Neuron (in vitro differentiated cells): ENCODE measurements around the gene GGN.
"Not testable (repeated sequence)": the region's sequence is repeated elsewhere in the genome, so short reads cannot be mapped to it uniquely, and the experiment has no call there.

Experiments used
- H2AFZ ChIP-seq: one replicate; pipeline ENCODE4 v1.6.1; 2013; ENCODE audit warnings: low read depth, mild to moderate bottlenecking, inconsistent platforms, low read length, moderate library complexity
- H3K27me3 ChIP-seq: one replicate; pipeline ENCODE4 v1.6.1; 2013; ENCODE audit warnings: low read length; ENCODE audit not compliant: insufficient read depth
- H3K36me3 ChIP-seq: one replicate; pipeline ENCODE4 v1.6.1; 2013; ENCODE audit warnings: low read length; ENCODE audit not compliant: insufficient read depth
- H3K4me1 ChIP-seq: one replicate; pipeline ENCODE4 v1.6.1; 2013; ENCODE audit warnings: low read length; ENCODE audit not compliant: insufficient read depth
- H3K4me3 ChIP-seq: 2 replicates; pipeline ENCODE4 v1.5.1; 2013; ENCODE audit warnings: mild to moderate bottlenecking, low read length, moderate library complexity
- H3K9me3 ChIP-seq: one replicate; pipeline ENCODE4 v1.6.1; 2013; ENCODE audit warnings: low read length

Gene GGN

GRCh38 chr19:38360839-38361631 lies 26.8 kb downstream of the GGN start:
- Histone ChIP-seq H3K36me3 (no peaks in the 10 kb centered on the region), H2AFZ (peak overlapping the region; percentile 99), H3K4me1 (no peaks in the 10 kb centered on the region), H3K27me3 (peaks cover 28% of the 10 kb centered on the region), H3K4me3 (peak overlapping the region; percentile 54), H3K9me3 (peaks cover 4% of the 10 kb centered on the region)

GRCh38 chr19:38360351-38360750 lies 27.5 kb downstream of the GGN start:
- Histone ChIP-seq H3K36me3 (no peaks in the 10 kb centered on the region), H3K9me3 (peaks cover 4% of the 10 kb centered on the region), H3K4me1 (no peaks in the 10 kb centered on the region), H3K4me3 (no peak overlapping the region), H3K27me3 (peaks cover 28% of the 10 kb centered on the region), H2AFZ (no peak overlapping the region)

GRCh38 chr19:38359242-38360021 lies 28.4 kb downstream of the GGN start:
- Histone ChIP-seq H3K36me3 (no peaks in the 10 kb centered on the region), H3K27me3 (peaks cover 28% of the 10 kb centered on the region), H3K9me3 (no peaks in the 10 kb centered on the region), H3K4me1 (peaks cover under 1% of the 10 kb centered on the region), H2AFZ (no peak overlapping the region), H3K4me3 (no peak overlapping the region)

GRCh38 chr19:38358071-38358470 lies 29.8 kb downstream of the GGN start:
- Histone ChIP-seq H2AFZ (no peak overlapping the region), H3K27me3 (peaks cover 28% of the 10 kb centered on the region), H3K4me1 (peaks cover 6% of the 10 kb centered on the region), H3K9me3 (no peaks in the 10 kb centered on the region), H3K4me3 (no peak overlapping the region), H3K36me3 (no peaks in the 10 kb centered on the region)

DNA sequence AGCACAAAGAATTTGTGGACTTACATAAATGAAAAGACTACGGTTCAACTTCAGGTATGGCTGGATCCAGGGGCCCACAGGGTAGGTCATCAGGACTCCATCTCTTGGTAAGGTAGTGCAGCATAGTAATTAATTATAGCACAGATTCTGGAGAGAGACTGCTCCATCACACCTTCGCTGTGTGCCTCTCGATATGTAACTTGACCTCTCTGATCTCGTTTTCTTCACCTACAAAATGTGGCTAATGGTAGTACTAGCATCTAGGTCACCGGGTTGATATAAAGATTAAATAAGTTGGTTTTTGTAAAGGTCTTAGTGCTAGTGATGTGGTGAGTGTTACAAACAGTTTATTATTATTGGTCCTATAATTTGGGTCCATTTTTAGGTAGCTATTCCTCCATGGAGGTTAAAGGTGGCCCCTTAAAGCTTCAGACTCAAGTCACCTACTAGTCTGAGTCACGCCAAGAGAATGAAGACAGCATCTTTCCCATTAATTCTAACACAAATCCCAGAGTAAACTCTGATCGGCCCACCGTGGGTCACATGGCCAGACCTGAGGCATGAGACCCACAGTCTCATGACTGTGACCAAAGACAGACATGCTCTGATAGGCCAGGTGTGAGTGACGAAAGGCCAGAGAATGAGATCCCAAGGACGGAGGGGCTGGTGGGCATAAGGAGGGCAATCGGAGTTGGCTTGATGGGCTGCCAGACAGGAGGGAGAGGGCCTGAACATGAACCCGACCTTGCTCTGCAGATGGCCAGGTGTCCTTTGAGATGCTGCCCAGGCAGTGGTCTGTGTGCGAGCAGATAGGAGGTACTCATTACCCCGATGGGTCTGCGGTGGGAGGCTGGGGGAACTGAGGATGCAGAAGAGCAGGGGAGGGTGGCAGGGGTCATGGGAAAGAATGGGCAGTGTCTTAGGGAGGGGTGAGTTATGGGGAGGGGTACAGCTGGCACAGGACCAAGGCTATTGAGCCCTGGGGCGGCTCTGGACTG lies 31.8 kb downstream of the GGN start:
- H3K4me1 ChIP-seq: peaks cover 6% of the 10 kb centered on the region
- no peak overlapping the region for H3K4me3 ChIP-seq
- no peaks in the 10 kb centered on the region for H3K36me3 ChIP-seq
- no peaks in the 10 kb centered on the region for H3K9me3 ChIP-seq
- H3K27me3 ChIP-seq: peaks cover 26% of the 10 kb centered on the region
- no peak overlapping the region for H2AFZ ChIP-seq

DNA sequence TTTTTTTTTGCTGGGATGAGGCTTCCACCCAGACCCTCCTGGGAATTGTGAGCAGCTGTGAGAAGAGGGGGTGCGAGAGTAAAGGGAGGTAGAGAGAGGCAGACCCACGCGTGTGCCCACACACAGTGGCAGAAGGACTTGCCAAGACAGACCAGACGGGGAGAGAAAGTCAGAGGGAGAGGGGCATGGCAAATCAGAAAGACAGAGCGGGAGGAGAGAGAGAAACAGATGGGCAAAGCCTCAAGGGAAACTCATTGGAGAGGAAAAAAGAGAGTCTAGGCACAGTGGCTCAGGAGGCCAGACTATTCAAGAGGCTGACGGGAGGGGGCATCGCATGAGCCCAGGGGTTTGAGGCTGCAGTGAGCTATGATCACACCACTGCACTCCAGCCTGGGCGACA lies 35.2 kb downstream of the GGN start:
- H3K36me3 ChIP-seq: no peaks in the 10 kb centered on the region
- no peak overlapping the region for H3K4me3 ChIP-seq
- peaks cover 6% of the 10 kb centered on the region for H3K4me1 ChIP-seq
- no peaks in the 10 kb centered on the region for H3K9me3 ChIP-seq
- H3K27me3 ChIP-seq: no peaks in the 10 kb centered on the region
- H2AFZ ChIP-seq: no peak overlapping the region

DNA sequence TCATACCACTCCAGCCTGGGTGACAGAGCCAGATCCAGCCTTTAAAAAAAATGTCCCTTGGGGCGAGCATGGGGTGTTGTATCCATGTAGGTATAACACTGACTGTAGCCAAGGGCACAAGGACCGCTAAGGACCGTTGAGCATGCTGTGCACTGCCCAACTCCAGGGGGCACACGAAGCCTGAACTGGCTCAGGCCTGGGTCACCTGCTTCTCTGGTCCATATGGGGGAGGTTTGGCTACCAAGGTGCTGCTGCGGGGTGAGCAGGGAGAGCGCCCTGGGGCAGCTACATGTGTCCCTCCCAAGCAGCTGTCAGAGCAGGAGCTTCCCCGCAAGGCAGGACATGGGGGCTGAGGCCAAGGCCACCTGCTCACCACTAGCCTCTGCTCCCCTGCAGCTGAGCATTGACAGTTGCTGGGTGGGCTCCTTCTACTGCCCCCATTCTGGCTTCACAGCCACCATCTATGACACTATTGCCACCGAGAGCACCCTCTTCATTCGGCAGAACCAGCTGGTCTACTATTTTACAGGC lies 35.9 kb downstream of the GGN start:
- Histone ChIP-seq H3K36me3 (no peaks in the 10 kb centered on the region), H3K27me3 (no peaks in the 10 kb centered on the region), H3K9me3 (no peaks in the 10 kb centered on the region), H3K4me1 (peaks cover 6% of the 10 kb centered on the region), H2AFZ (no peak overlapping the region), H3K4me3 (no peak overlapping the region)

GRCh38 chr19:38350883-38351282 lies 37.0 kb downstream of the GGN start:
- H3K4me3 ChIP-seq: no peak overlapping the region

GRCh38 chr19:38346837-38347236 lies 41.0 kb downstream of the GGN start:
- H3K9me3 ChIP-seq: no peaks in the 10 kb centered on the region
- no peak overlapping the region for H2AFZ ChIP-seq
- no peak overlapping the region for H3K4me3 ChIP-seq
- H3K4me1 ChIP-seq: no peaks in the 10 kb centered on the region
- H3K36me3 ChIP-seq: no peaks in the 10 kb centered on the region
- no peaks in the 10 kb centered on the region for H3K27me3 ChIP-seq

More at GRCh38 chr19:38350883-38351282, 37.0 kb downstream of the GGN start:
- Histone ChIP-seq H3K4me1 (peaks cover 6% of the 10 kb centered on the region), H3K36me3 (no peaks in the 10 kb centered on the region), H3K9me3 (no peaks in the 10 kb centered on the region), H2AFZ (no peak overlapping the region), H3K27me3 (no peaks in the 10 kb centered on the region)

DNA sequence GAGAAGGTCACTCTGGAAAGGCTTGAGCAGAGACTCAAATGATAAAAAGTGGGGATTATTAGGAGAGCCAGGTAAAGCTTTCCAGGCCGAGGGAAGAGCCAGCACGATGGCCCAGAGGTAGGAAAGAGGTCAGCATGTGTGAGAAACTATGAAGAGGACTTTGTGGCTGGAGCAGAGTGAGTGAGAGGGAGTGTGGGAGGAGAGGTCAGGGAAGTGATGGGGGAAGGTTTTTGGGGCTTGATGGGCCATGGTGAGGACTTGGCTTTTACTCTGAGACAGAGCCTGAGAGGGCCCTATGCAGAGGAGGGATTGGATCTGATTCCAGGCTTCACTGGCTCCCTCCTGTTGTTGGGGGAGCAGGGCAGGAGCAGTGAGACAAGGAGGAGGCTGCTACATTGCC lies 46.9 kb downstream of the GGN start:
- Histone ChIP-seq H3K27me3 (no peaks in the 10 kb centered on the region), H3K4me3 (no peak overlapping the region), H3K4me1 (peaks cover 12% of the 10 kb centered on the region), H3K9me3 (peaks cover 2% of the 10 kb centered on the region), H2AFZ (no peak overlapping the region), H3K36me3 (no peaks in the 10 kb centered on the region)

GRCh38 chr19:38339011-38339410 lies 48.8 kb downstream of the GGN start:
- not testable (repeated sequence) for H3K4me3 ChIP-seq, H2AFZ ChIP-seq, H3K36me3 ChIP-seq, H3K27me3 ChIP-seq, H3K9me3 ChIP-seq
- peaks cover 12% of the 10 kb centered on the region for H3K4me1 ChIP-seq

DNA sequence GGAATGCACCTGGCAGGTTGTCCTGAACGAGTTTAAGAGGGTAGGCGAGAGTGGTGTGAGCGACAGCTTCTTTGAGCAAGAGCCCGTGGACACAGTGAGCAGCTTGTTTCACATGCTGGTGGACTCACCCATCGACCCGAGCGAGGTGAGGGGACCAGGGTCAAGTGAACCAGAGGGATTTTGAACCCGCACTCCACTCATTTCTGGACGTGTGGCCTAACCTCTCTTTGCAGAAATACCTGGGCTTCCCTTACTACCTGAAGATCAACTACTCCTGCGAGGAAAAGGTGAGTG lies 50.5 kb downstream of the GGN start:
- Histone ChIP-seq H3K9me3 (peaks cover 2% of the 10 kb centered on the region), H2AFZ (no peak overlapping the region), H3K36me3 (no peaks in the 10 kb centered on the region), H3K4me3 (peak overlapping the region; percentile 78), H3K4me1 (peaks cover 12% of the 10 kb centered on the region), H3K27me3 (no peaks in the 10 kb centered on the region)
